Cerebellar nuclear complex (tissue), 1 donor: ENCODE results near the gene KIT.
"Not testable (repeated sequence)": the region's sequence is repeated elsewhere in the genome, so short reads cannot be mapped to it uniquely, and the experiment has no call there.

Source experiments
- DNase-seq, 2 experiments: peaks; one replicate each; lab custom pipeline; 2025; lab: John Stamatoyannopoulos, UW

KIT gene

DNA sequence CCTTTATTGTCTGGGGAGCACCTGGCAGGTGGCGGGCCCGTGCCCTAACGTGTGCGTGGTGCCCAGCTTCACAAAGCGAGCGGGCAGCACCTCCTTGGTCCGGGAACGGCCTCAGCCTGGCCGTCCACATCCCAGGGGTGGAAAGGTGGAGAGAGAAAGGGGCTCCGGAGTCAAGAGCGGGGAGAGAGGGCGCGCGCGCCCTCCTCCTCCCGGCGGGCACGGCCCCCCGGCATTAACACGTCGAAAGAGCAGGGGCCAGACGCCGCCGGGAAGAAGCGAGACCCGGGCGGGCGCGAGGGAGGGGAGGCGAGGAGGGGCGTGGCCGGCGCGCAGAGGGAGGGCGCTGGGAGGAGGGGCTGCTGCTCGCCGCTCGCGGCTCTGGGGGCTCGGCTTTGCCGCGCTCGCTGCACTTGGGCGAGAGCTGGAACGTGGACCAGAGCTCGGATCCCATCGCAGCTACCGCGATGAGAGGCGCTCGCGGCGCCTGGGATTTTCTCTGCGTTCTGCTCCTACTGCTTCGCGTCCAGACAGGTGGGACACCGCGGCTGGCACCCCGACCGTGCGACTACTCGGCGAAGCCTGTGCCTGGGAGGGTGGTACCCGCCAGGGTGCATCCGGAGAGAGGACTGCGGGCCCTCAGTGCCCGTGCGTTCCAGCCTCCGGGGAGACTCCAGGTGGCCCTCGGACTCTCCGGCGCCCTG is at the start of gene KIT:
TSS of gene KIT (plus strand) at position 407 of the 701 bp plus-strand sequence. CDS start at position 465, 58 bp downstream.
- DNase-seq: no peak

DNA sequence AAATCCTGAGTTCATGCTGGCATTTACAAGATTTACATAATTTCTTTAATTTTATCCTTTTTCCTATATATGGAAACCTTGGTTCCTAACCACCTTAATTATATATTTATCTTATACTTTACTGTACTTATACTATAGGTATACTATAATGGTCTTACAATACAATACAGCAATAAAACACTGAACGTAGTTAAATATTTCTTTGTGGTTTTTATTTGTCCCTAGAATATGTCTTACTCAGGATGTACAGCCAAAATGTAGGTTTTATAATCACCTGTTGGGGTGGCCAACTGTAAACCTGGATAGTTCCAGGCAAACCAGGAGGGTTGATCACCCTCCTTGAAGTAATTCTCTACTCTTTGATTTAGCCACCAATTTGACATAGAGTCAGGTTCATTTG is 48.4 kb upstream of the KIT start:
- DNase-seq: no peak

DNA sequence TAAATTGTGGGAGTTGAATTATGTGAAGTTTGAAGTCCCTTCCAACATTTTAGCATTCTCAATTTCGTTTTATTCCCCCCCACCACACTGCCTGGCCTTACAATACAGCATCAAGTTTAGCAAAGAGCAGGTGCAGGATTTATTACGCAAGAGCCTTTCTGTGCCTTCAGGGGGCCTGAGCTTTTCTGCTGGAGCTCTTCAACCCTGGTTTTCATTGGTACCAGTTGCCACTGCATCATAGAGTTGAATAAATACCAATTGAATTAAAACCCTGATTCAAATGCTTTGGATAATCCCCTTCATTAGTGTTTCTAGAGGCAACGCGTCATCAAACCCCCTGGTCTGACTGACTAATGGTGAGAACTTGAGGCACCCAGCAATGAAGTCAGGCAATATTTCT is 43.6 kb upstream of the KIT start:
- DNase-seq: no peak

DNA sequence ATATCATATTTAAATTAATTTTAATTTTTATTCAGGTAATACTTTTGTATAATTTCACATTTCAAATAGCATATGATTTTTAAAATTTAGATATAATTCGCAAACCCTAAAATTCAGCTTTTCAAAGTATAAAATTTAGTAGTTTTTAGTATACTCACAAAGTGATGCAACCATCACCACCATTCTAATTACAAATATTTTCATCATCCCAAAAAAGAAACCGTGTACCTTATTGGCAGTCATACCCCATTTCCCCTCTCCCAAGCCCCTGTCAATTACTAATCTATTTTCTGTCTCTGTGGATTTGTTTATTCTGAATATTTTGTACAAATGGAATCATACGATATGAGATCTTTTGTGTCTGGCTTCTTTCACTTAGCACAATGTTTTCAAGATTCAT is 37.0 kb upstream of the KIT start:
- DNase-seq: no peak

DNA sequence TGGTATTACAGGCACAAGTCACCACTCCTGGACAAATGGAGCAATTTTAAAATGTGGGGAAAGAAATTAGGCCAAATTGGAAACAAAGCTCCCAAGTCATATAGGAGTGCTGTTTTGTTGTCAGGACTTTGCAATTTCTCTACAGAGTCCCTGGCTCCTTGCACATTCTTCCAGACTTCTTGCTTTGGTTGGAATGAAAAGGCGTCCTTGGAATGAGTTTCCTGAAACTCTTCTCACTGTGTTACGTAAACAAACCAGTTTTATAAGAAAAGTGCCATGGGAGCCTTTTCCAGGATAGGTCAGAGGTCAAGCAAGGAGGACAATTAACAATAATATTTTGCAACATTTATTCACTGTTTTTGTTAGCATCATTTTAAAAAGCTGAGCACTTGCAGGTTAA is 32.4 kb upstream of the KIT start:
- no peak for DNase-seq

- DNase-seq: no peak
Measured at GRCh38 chr4:54626113-54626512, 31.6 kb upstream of the KIT start.

- no peak for DNase-seq
Measured at GRCh38 chr4:54632537-54632936, 25.2 kb upstream of the KIT start.

GRCh38 chr4:54633102-54633740 is 24.5 kb upstream of the KIT start:
- not testable (repeated sequence) for DNase-seq

- DNase-seq: no peak
Measured at GRCh38 chr4:54635318-54635717, 22.4 kb upstream of the KIT start.

- DNase-seq: no peak
Measured at GRCh38 chr4:54637325-54637724, 20.4 kb upstream of the KIT start.

DNA sequence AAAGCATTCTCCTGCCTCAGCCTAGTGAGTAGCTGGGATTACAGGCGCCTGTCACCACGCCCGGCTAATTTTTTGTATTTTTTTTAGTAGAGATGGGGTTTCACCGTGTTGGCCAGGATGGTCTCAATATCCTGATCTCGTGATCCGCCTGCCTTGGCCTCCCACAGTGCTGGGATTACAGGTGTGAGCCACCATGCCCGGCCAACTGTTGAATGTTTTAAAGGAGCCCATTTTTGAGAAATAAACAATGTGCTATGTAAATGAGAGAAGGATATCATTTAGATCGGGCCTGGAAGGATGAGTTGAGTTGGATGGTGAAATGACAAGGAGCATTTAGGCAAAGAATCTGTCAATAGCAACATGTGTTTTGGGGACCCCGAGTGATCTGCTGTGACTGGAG is 16.7 kb upstream of the KIT start:
- not testable (repeated sequence) for DNase-seq

DNA sequence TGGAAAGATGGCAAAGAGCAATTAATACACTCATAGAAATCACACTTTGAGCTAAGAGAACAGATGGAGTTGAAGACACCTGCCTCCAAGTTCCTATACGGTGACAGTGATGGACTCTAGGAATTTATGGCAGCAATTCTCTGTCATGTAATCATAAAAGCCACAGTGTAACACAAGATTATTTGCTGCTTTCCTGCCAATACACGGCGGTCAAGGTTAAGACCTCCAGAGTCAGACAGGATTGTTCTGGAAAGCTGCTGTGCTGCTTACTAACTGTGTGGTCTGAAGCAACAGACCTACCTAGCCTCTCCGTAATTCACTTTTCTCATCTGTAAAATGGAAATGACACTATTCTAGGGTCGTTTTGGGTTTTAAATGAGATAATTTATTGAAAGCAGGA is 14.6 kb upstream of the KIT start:
- DNase-seq: no peak

DNA sequence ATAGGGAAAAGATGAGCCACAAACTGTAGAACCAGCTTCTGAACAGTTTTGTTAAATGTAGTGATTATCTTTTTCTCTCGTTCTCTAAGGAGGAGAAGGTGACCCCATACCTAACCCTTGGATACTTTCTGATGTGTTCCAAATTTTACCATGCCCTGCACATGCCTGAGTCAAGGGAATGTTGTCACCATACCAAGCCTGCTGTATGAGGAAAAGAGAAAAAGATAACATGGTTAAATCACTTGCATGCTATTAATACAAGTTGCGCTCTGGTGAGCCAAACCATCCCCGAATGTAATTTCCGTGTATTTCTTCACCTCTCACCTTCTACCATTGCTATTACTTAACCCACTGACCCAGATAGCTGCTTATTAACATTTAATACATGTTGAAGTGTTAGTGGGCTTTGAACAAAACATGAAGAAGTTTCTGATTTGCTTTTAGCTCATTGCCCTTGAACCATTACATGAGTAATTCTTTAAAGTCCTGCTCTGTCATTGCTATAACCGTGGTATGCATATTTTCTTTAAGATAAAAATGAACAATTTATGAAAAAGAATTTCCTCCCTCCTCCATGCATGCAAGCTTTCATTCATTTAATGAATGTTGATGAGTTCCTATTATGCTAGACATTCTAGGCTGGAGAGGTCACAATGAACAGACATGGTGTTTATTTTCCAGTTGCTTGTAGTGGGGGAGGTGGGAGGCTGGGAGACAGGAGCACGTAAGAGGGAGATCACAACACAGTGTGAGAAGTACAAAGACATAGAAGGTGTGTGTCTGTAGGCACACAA is 13.6 kb upstream of the KIT start:
- DNase-seq: no peak

GRCh38 chr4:54645830-54646229 is 11.9 kb upstream of the KIT start:
- no peak for DNase-seq

DNA sequence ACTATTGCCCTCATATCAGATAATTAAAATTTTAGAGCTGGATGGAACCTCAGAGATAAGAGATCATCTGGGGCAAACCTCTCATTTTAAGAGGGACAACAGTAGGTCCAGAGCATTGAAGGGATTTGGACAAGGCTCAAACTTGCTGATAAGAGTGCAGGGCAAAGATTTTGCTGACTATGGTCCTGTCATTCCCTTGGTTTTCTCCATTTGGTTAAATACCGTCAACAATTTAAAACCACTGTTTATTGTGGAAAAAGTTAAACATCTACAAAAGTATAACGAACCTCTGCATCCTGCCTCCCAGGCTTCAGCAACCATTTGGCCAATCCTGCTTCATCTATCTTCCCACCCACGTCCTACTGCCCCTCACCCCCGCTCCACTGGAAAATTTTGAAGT is 10.7 kb upstream of the KIT start:
- no peak for DNase-seq

- no peak for DNase-seq
Measured at GRCh38 chr4:54651050-54651449, 6.7 kb upstream of the KIT start.

DNA sequence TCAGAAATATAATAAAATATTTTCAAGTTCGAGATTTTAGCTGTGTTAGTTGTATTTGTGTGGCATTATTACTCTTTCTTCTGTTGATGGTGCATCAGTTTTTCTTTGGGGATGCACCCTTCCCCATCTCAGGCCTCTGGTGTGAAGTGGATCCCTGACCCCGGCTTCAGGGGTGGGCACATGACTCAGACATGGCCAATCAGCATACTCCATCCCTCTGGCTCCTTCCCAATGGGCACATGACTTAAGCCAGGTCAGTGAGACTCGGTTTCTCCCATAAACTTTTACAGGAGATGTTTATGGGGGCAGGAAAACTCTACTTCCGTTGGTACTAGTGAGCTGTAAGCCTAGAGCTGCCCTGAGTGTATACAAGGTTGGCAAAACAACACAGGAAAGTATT is 3.0 kb upstream of the KIT start:
- no peak for DNase-seq

DNA sequence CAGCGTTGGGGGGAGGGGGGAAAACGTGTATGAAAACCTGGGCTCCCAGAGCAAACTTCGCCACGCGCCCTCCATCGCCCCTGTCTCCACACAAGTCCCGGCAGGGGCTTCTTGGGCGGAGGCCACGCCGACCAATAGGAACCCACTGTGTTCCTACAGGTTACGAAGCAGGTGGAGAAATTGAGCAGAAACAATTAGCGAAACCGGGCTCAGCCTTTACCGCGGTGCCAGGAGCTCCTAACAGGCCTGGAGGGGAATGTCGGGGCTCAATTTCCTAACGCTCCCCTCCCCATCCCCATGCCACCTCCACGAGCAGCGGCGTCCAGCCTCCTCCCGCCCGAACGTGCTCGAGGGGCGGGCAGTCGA is 589 bp upstream of the KIT start:
- no peak for DNase-seq

GRCh38 chr4:54658252-54659093 is 716 bp downstream of the KIT start:
- DNase-seq: no peak

DNA sequence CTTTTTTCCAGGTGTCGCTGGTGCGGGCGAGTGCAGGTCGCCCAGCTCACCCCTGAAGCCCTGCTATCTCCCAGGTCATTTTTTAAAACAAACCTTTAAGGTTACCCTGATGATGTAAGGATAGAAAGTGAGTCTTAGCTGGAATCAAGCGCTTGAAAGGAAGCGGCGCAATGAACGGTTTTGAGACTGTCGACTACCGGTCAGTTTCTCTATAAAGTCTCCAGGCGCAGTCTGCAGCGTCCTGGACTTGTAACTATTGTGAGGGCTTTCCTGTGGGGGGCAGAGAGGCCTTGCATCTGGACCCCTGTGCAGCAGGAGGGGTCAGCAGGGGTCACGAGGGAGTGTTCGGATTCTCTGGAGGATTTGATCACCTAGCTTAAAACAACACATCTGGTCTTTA is 1.6 kb downstream of the KIT start:
- no peak for DNase-seq

- no peak for DNase-seq
Measured at GRCh38 chr4:54659749-54660535, 2.2 kb downstream of the KIT start.
